ENCODE data around the gene PLVAP. TPM values are rescaled to one million over a fixed set of nuclear protein-coding genes. Genes with fewer than 3 reads are reported as not detected.

The PLVAP gene
- total and polyA plus RNA-seq, 9 of the 15 experiments (the other 6 are each of a cell fraction or from before 2014, with no cell fraction given), result 0.09 to 0.84 (median 0.51) TPM; not detected in 4

GRCh38 chr19:17303167-17303939, 73.8 kb downstream of the PLVAP start, which contains the start of gene ABHD8 (continued):
- TF ChIP-seq ATF3 (IDR thresholded peaks at IDR 0.05) (no peak), ATF3 (CRISPR knock-in tag; conservative IDR thresholded peaks at IDR 0.05) (no peak), CBFA2T3 (IDR thresholded peaks at IDR 0.05) (no peak), ZNF224 (CRISPR knock-in tag; IDR thresholded peaks at IDR 0.05) (no peak), HNRNPL (IDR thresholded peaks at IDR 0.05; ENCODE audit: low read depth, low read length) (peak; percentile 90), AFF1 (IDR thresholded peaks at IDR 0.05; ENCODE audit: low read depth in 1 of 2, partially characterized antibody in 2 of 2) (no peak), STAG1 (CRISPR knock-in tag; IDR thresholded peaks at IDR 0.05; ENCODE audit: borderline replicate concordance) (no peak), KDM4B (IDR thresholded peaks at IDR 0.05; ENCODE audit: borderline replicate concordance in 2 of 2, low read depth in 1 of 2) (no peak), TARDBP (IDR thresholded peaks at IDR 0.05) (no peak), MBD2 (IDR thresholded peaks at IDR 0.05; ENCODE audit: borderline replicate concordance, low read depth) (peak; percentile 94), NONO (IDR thresholded peaks at IDR 0.05; ENCODE audit: low read depth in 2 of 2, low read length in 1 of 2) (peak in 1 of 2 experiments; percentile 69; a peak in 1 of 4 replicates), NFE2 (IDR thresholded peaks at IDR 0.05; ENCODE audit: low read depth) (no peak), ATF2 (CRISPR knock-in tag; IDR thresholded peaks at IDR 0.05) (no peak), ZFP36 (IDR thresholded peaks at IDR 0.05; ENCODE audit: low read depth, low read length, partially characterized antibody) (peak; percentile 4), HDAC1 (IDR thresholded peaks at IDR 0.05) (peak in 1 of 2 experiments; percentile 54; a peak in 1 of 4 replicates), CREM (IDR thresholded peaks at IDR 0.05; ENCODE audit: low read depth) (peak; percentile 91)
- TF ChIP-seq, protein P1, sequence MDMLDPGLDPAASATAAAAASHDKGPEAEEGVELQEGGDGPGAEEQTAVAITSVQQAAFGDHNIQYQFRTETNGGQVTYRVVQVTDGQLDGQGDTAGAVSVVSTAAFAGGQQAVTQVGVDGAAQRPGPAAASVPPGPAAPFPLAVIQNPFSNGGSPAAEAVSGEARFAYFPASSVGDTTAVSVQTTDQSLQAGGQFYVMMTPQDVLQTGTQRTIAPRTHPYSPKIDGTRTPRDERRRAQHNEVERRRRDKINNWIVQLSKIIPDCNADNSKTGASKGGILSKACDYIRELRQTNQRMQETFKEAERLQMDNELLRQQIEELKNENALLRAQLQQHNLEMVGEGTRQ (CRISPR knock-in tag; IDR thresholded peaks at IDR 0.05), result peak; percentile 70
- TF ChIP-seq, protein P2, sequence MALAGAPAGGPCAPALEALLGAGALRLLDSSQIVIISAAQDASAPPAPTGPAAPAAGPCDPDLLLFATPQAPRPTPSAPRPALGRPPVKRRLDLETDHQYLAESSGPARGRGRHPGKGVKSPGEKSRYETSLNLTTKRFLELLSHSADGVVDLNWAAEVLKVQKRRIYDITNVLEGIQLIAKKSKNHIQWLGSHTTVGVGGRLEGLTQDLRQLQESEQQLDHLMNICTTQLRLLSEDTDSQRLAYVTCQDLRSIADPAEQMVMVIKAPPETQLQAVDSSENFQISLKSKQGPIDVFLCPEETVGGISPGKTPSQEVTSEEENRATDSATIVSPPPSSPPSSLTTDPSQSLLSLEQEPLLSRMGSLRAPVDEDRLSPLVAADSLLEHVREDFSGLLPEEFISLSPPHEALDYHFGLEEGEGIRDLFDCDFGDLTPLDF (CRISPR knock-in tag; IDR thresholded peaks at IDR 0.05), result peak; percentile 79; the same call in 1 of the 2 replicates

Data from K562 (cell line).